HepG2 (cell line): ENCODE data around the gene BTG4.

Source experiments
- EZH2 ChIP-seq: conservative IDR thresholded peaks from 2 replicates; pipeline ENCODE4 v1.6.1; 2012; ENCODE audit warnings: mild to moderate bottlenecking, low read depth, low read length, moderate library complexity
- KAT7 ChIP-seq: IDR thresholded peaks from 2 replicates; pipeline ENCODE4 v1.6.1; 2018; ENCODE audit warnings: borderline replicate concordance, missing compliant biosample characterization
- NCOA2 ChIP-seq: sonication (generic); formaldehyde crosslinking; IDR thresholded peaks from 2 replicates; pipeline ENCODE4 v1.8.0; 2022; ENCODE audit warnings: inconsistent platforms
- POLR2A ChIP-seq, 2 experiments: IDR thresholded peaks; 2 replicates each; pipeline ENCODE4 v1.6.1; 2011; ENCODE audit warnings: low read depth in 2 of 2, low read length in 2 of 2, mild to moderate bottlenecking in 1 of 2, moderate library complexity in 1 of 2; ENCODE audit not compliant: insufficient read depth in 1 of 2
- PRDM15 ChIP-seq: sonication (generic); formaldehyde crosslinking; IDR thresholded peaks from 2 replicates; pipeline ENCODE4 v1.4.0; 2020; ENCODE audit warnings: missing genetic modification reagents
- SP1 ChIP-seq, 2 experiments: fragments of 450-650 bp in 1 of 2; sonication (generic) in 1 of 2; formaldehyde crosslinking in 1 of 2; IDR thresholded peaks; 2 replicates each; pipeline versions ENCODE4 v1.4.0 to v1.6.1; 2016 to 2020; ENCODE audit warnings: missing genetic modification reagents in 1 of 2
- ZFY ChIP-seq: sonication (generic); formaldehyde crosslinking; IDR thresholded peaks from 2 replicates; pipeline ENCODE4 v1.4.0; 2020; ENCODE audit warnings: missing genetic modification reagents
- ZNF124 ChIP-seq: sonication (generic); formaldehyde crosslinking; IDR thresholded peaks from 2 replicates; pipeline ENCODE4 v1.4.0; 2020; ENCODE audit warnings: missing genetic modification reagents
- ZNF333 ChIP-seq: sonication (generic); formaldehyde crosslinking; IDR thresholded peaks from 2 replicates; pipeline ENCODE4 v1.4.0; 2020; ENCODE audit warnings: mild to moderate bottlenecking, missing genetic modification reagents, borderline replicate concordance
- ZNF660 ChIP-seq: sonication (generic); formaldehyde crosslinking; IDR thresholded peaks from 2 replicates; pipeline ENCODE4 v1.5.1; 2020; ENCODE audit warnings: mild to moderate bottlenecking, low read depth, missing genetic modification reagents, borderline replicate concordance
- ZZZ3 ChIP-seq: sonication (generic); formaldehyde crosslinking; IDR thresholded peaks from 2 replicates; pipeline ENCODE4 v1.4.0; 2020; ENCODE audit warnings: missing genetic modification reagents, mild to moderate bottlenecking, borderline replicate concordance

DNA sequence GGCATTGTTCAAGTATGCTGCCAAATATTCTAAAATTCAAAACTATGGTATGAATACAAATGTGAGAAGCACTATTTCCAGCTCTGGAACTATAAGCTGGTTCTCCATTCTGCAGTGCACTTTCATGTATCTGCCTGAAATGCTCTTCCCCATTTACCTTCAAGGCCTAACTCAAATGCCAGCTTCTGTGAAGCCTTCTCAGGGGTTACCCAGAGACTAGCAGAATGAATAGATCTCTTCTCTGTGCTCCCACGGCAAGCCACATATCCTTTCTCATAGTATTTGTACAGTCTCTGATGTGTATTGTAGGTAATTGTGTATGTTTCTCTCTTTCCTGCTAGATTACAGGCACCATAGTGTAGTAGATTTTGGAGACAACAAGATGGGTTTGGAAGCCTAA, 6.5 kb upstream of the BTG4 start:
- TF ChIP-seq NCOA2 (no peak), ZNF333 (CRISPR knock-in tag) (no peak), ZZZ3 (CRISPR knock-in tag) (no peak), POLR2A (IDR thresholded peaks at IDR 0.05; ENCODE audit: insufficient read depth in 1 of 2, low read depth in 2 of 2, low read length in 2 of 2) (no peak), ZFY (CRISPR knock-in tag) (no peak), EZH2 (no peak), PRDM15 (CRISPR knock-in tag) (no peak), ZNF660 (CRISPR knock-in tag) (no peak), SP1 (IDR thresholded peaks at IDR 0.05) (no peak), SP1 (CRISPR knock-in tag; IDR thresholded peaks at IDR 0.05) (no peak), KAT7 (CRISPR knock-in tag) (no peak), ZNF124 (no peak)
